IMR-90 (cell line): ENCODE results near the gene IRF6. TPM values are rescaled to one million over a fixed set of nuclear protein-coding genes. Genes with fewer than 3 reads are reported as not detected.
A peak's percentile ranks its signal among the peaks of the same experiment; 100 is the strongest.

Experiments
- ATAC-seq: fragments of 200-7000 bp; cut with Tn5 transposase; 2 replicates; pipeline ENCODE4 v1.9.1; 2020; ENCODE audit warnings: low read depth, mild to moderate bottlenecking, moderate library complexity
- BruUV-seq: library from RNA; stranded (reverse); fragments of 400-500 nt; replicated peaks from 2 replicates; lab custom pipeline; 2021; lab: Mats Ljungman, UMichigan
- CTCF ChIA-PET: fragments of 300-600 bp; formaldehyde crosslinking; extraction: SDS; loops from one replicate; lab custom pipeline; 2021; ENCODE audit warnings: antibody characterized with exemption; lab: Yijun Ruan, JAX
- POLR2A ChIA-PET: fragments of 300-600 bp; sonication (Branson Sonifier 250); formaldehyde crosslinking; loops from one replicate; lab custom pipeline; 2022; ENCODE audit warnings: antibody characterized with exemption; ENCODE audit not compliant: unreplicated experiment; lab: Charles Lee
- DNase-seq: peaks from one replicate; pipeline ENCODE4 v3.0.0; 2013
- H2AFZ ChIP-seq: replicated peaks from 2 replicates; pipeline ENCODE3; 2013; ENCODE audit warnings: low read length, mild to moderate bottlenecking; ENCODE audit not compliant: poor library complexity
- H2AK5ac ChIP-seq: 2 replicates; pipeline ENCODE4 v1.6.1; 2013; ENCODE audit warnings: low read depth, low read length, inconsistent platforms
- H2AK9ac ChIP-seq: replicated peaks from 2 replicates; pipeline ENCODE3; 2013; ENCODE audit warnings: mild to moderate bottlenecking, low read depth, low read length, moderate library complexity; ENCODE audit not compliant: poor library complexity
- H2BK120ac ChIP-seq: 2 replicates; pipeline ENCODE4 v1.6.1; 2013; ENCODE audit warnings: low read depth, low read length, inconsistent platforms
- H2BK15ac ChIP-seq: 3 replicates; pipeline ENCODE4 v1.6.1; 2013; ENCODE audit warnings: low read depth, low read length, inconsistent platforms
- H2BK20ac ChIP-seq: 2 replicates; pipeline ENCODE4 v1.6.1; 2013; ENCODE audit warnings: low read depth, mild to moderate bottlenecking, inconsistent platforms, low read length, moderate library complexity
- H2BK5ac ChIP-seq: 2 replicates; pipeline ENCODE4 v1.6.1; 2013; ENCODE audit warnings: mild to moderate bottlenecking, low read depth, low read length, inconsistent platforms; ENCODE audit not compliant: poor library complexity, severe bottlenecking
- H3K14ac ChIP-seq: replicated peaks from 2 replicates; pipeline ENCODE4 v1.6.1; 2013; ENCODE audit warnings: low read depth, low read length, inconsistent platforms
- H3K18ac ChIP-seq: 2 replicates; pipeline ENCODE4 v1.6.1; 2013; ENCODE audit warnings: low read depth, low read length, control low read depth
- H3K23ac ChIP-seq: 2 replicates; pipeline ENCODE4 v1.6.1; 2013; ENCODE audit warnings: low read depth, low read length, inconsistent platforms
- H3K27ac ChIP-seq: 2 replicates; pipeline ENCODE4 v1.5.1; 2013; ENCODE audit warnings: mild to moderate bottlenecking, control low read depth, low read length; ENCODE audit not compliant: insufficient read depth
- H3K27me3 ChIP-seq: 2 replicates; pipeline ENCODE4 v1.6.1; 2013; ENCODE audit warnings: low read length; ENCODE audit not compliant: control insufficient read depth, insufficient read depth
- H3K36me3 ChIP-seq: 2 replicates; pipeline ENCODE4 v1.6.1; 2013; ENCODE audit warnings: low read length, mixed read lengths; ENCODE audit not compliant: control insufficient read depth, insufficient read depth
- H3K4ac ChIP-seq: 2 replicates; pipeline ENCODE4 v1.6.1; 2013; ENCODE audit warnings: low read depth, low read length, inconsistent platforms
- H3K4me1 ChIP-seq: 2 replicates; pipeline ENCODE4 v1.6.1; 2013; ENCODE audit warnings: low read length, mixed read lengths; ENCODE audit not compliant: control insufficient read depth, insufficient read depth
- H3K4me2 ChIP-seq: 2 replicates; pipeline ENCODE4 v1.6.1; 2013; ENCODE audit warnings: low read depth, mild to moderate bottlenecking, control low read depth, low read length, moderate library complexity
- H3K4me3 ChIP-seq: 2 replicates; pipeline ENCODE4 v1.5.1; 2013; ENCODE audit warnings: low read depth, mild to moderate bottlenecking, control low read depth, low read length, moderate library complexity; ENCODE audit not compliant: insufficient read depth
- H3K56ac ChIP-seq: 2 replicates; pipeline ENCODE4 v1.6.1; 2013; ENCODE audit warnings: low read length, inconsistent platforms; ENCODE audit not compliant: insufficient read depth; ENCODE audit errors: extremely low read depth
- H3K79me1 ChIP-seq, 2 experiments: 2 replicates each; pipeline ENCODE4 v1.6.1; 2013; ENCODE audit warnings: low read length in 2 of 2, inconsistent platforms in 1 of 2, low read depth in 1 of 2
- H3K9ac ChIP-seq: 2 replicates; pipeline ENCODE4 v1.6.1; 2013; ENCODE audit warnings: low read depth, low read length, control low read depth
- H3K9me1 ChIP-seq: 2 replicates; pipeline ENCODE4 v1.6.1; 2013; ENCODE audit warnings: low read length, inconsistent platforms; ENCODE audit not compliant: insufficient read depth
- H3K9me3 ChIP-seq: 2 replicates; pipeline ENCODE4 v1.6.1; 2013; ENCODE audit warnings: low read length; ENCODE audit not compliant: control insufficient read depth, insufficient read depth
- H4K20me1 ChIP-seq: 2 replicates; pipeline ENCODE4 v1.6.1; 2013; ENCODE audit warnings: low read length, inconsistent platforms; ENCODE audit not compliant: insufficient read depth
- H4K5ac ChIP-seq: 2 replicates; pipeline ENCODE4 v1.6.1; 2013; ENCODE audit warnings: mild to moderate bottlenecking, low read depth, low read length, control low read depth
- H4K8ac ChIP-seq, 2 experiments: 2 replicates each; pipeline ENCODE4 v1.6.1; 2013; ENCODE audit warnings: low read depth in 2 of 2, low read length in 2 of 2, control low read depth in 1 of 2, inconsistent platforms in 1 of 2
- H4K91ac ChIP-seq: 2 replicates; pipeline ENCODE4 v1.6.1; 2013; ENCODE audit warnings: low read depth, low read length, inconsistent platforms; ENCODE audit not compliant: insufficient read depth
- BHLHE40 ChIP-seq: fragments of 150-350 bp; IDR thresholded peaks from 2 replicates; pipeline ENCODE4 v1.6.1; 2016; ENCODE audit warnings: mild to moderate bottlenecking, low read depth, low read length
- CEBPB ChIP-seq: IDR thresholded peaks from 2 replicates; pipeline ENCODE4 v1.6.1; 2012; ENCODE audit warnings: low read depth, low read length, improper control_type of control experiment
- CHD1 ChIP-seq: IDR thresholded peaks from 2 replicates; pipeline ENCODE4 v1.6.1; 2012; ENCODE audit warnings: low read depth, low read length, improper control_type of control experiment
- FOS ChIP-seq: fragments of 150-350 bp; IDR thresholded peaks from 2 replicates; pipeline ENCODE4 v1.6.1; 2016; ENCODE audit warnings: low read depth, low read length
- MAFK ChIP-seq: IDR thresholded peaks from 2 replicates; pipeline ENCODE4 v1.6.1; 2012; ENCODE audit warnings: low read depth, low read length, improper control_type of control experiment
- MAZ ChIP-seq: IDR thresholded peaks from 2 replicates; pipeline ENCODE4 v1.6.1; 2012; ENCODE audit warnings: low read depth, mild to moderate bottlenecking, low read length, improper control_type of control experiment, moderate library complexity, borderline replicate concordance
- MXI1 ChIP-seq: IDR thresholded peaks from 2 replicates; pipeline ENCODE4 v1.6.1; 2012; ENCODE audit warnings: low read depth, mild to moderate bottlenecking, low read length, moderate library complexity, borderline replicate concordance
- POLR2A ChIP-seq: IDR thresholded peaks from 2 replicates; pipeline ENCODE4 v1.6.1; 2012; ENCODE audit warnings: mild to moderate bottlenecking, low read depth, low read length
- RAD21 ChIP-seq: IDR thresholded peaks from 2 replicates; pipeline ENCODE4 v1.6.1; 2012; ENCODE audit warnings: low read length, improper control_type of control experiment
- RFX5 ChIP-seq: IDR thresholded peaks from 2 replicates; pipeline ENCODE4 v1.8.0; 2012; ENCODE audit warnings: low read depth, mild to moderate bottlenecking, low read length, moderate library complexity
- SMC3 ChIP-seq: fragments of 150-350 bp; IDR thresholded peaks from 2 replicates; pipeline ENCODE4 v1.6.1; 2016; ENCODE audit warnings: low read depth, mild to moderate bottlenecking, antibody characterized with exemption, low read length, moderate library complexity
- WGBS, 2 experiments: methylation state at CpG; one replicate each; pipeline versions ENCODE4 v1.1.5 to v1.1.7; 2013; ENCODE audit warnings: missing lambda C conversion rate in 2 of 2; ENCODE audit not compliant: insufficient read length in 1 of 2; ENCODE audit errors: extremely low coverage in 2 of 2; 5-methylcytosine and 5-hydroxymethylcytosine counted together
- dilution Hi-C: fragments of 300-500 bp; cut with HindIII; formaldehyde crosslinking; loops from one replicate; pipeline ENCODE4 v1.14.3; 2018; ENCODE audit warnings: low sequenced_read_pairs; ENCODE audit not compliant: unreplicated experiment
- in situ Hi-C: fragments of 300-500 bp; cut with MboI; formaldehyde crosslinking; loops from 3 replicates; pipeline ENCODE4 v1.14.3; 2019; ENCODE audit warnings: low sequenced_read_pairs, inconsistent platforms, mixed read lengths
- intact Hi-C: fragments of 100-400 bp; cut with micrococcal nuclease; formaldehyde crosslinking; loops from 2 replicates; pipeline ENCODE4 v1.10.0; 2022
- polyA plus RNA-seq, 3 experiments: library from polyadenylated mRNA; depleted of rRNA; stranded (reverse); fragments of >200 nt; gene quantifications; 2 replicates each; pipeline ENCODE4 v1.2.3, GENCODE V29; 2012; ENCODE audit warnings: low replicate concordance in 1 of 3
- total RNA-seq: library from RNA; depleted of rRNA; stranded (reverse); fragments of >200 nt; gene quantifications from 2 replicates; pipeline ENCODE4 v1.2.3, GENCODE V29; 2012
- TF ChIP-seq, protein P1 (sequence below): fragments of 150-350 bp; IDR thresholded peaks from 2 replicates; pipeline ENCODE4 v1.6.1; 2016; ENCODE audit warnings: low read depth, mild to moderate bottlenecking, low read length, moderate library complexity, borderline replicate concordance

Gene IRF6
- total and polyA plus RNA-seq, 2 of the 4 experiments (the other 2 are of a cell fraction) = 1.2 to 2.9 TPM

DNA sequence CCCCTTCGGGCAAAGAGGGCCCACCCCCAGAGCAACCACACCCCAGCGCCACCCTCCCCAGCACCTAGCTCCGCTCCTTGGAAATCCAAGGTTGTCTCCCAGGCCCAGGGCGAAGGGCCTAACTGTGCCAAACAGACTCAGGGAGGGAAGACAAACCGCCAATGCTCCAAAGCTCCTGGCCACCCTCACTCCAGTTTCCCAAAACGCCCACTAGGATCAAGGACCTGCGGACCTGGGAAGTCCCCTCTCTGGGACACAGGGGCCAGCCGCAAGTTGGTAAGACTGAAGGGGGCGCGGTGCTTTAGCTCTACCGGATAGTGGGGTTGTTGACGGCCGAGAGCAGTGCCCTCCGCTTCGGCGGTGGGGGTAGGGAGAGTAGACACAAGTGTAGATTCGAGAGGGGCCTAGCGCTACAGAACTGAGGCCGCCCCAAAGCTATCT, 581 bp downstream of the IRF6 start:
- TF ChIP-seq RFX5 (no peak), CHD1 (no peak), MXI1 (no peak), MAZ (no peak), RAD21 (no peak), SMC3 (no peak), BHLHE40 (no peak), CEBPB (no peak), FOS (no peak), POLR2A (no peak), MAFK (no peak)
- TF ChIP-seq, protein P1, sequence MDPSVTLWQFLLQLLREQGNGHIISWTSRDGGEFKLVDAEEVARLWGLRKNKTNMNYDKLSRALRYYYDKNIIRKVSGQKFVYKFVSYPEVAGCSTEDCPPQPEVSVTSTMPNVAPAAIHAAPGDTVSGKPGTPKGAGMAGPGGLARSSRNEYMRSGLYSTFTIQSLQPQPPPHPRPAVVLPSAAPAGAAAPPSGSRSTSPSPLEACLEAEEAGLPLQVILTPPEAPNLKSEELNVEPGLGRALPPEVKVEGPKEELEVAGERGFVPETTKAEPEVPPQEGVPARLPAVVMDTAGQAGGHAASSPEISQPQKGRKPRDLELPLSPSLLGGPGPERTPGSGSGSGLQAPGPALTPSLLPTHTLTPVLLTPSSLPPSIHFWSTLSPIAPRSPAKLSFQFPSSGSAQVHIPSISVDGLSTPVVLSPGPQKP = no peak
- Histone ChIP-seq H2AFZ (peak overlapping the region; percentile 88), H3K4me1 (peaks cover 5% of the 10 kb centered on the region; the same call in 1 of the 2 replicates), H3K9ac (no peak overlapping the region), H3K18ac (no peak overlapping the region), H2AK5ac (no peak overlapping the region), H2BK120ac (no peak overlapping the region), H3K4me2 (no peak overlapping the region), H3K27me3 (peaks cover 2% of the 10 kb centered on the region), H2BK5ac (no peak overlapping the region), H3K4me3 (no peak overlapping the region; the same call in 1 of the 2 replicates), H4K5ac (no peak overlapping the region), H2BK20ac (no peak overlapping the region), H4K91ac (no peak overlapping the region), H3K36me3 (no peaks in the 10 kb centered on the region), H2BK15ac (no peak overlapping the region), H3K9me1 (peaks cover 3% of the 10 kb centered on the region; the same call in 1 of the 2 replicates), H2AK9ac (no peak overlapping the region), H3K4ac (no peak overlapping the region), H3K56ac (no peak overlapping the region), H3K23ac (no peak overlapping the region), H3K14ac (no peak overlapping the region), H3K79me1 (no peaks in the 10 kb centered on the region), H3K27ac (no peak overlapping the region), H4K20me1 (no peaks in the 10 kb centered on the region), H4K8ac (no peak overlapping the region; a peak in 1 of 4 replicates), H3K9me3 (no peaks in the 10 kb centered on the region)
- no TSS peak for BruUV-seq
- in situ Hi-C loops (no loop called here), dilution Hi-C loops (loop anchor here (25.0 kb wide), 1 partner anchor 182 kb away; no protein-coding TSS in a partner anchor), intact Hi-C loops (no loop called here)
- ChIA-PET POLR2A (no interaction called here), CTCF (no interaction called here)
- ATAC-seq (no peak), DNase-seq (no peak)
- no CpG with 5 or more reads among the region's 19 CpGs for WGBS, 2 experiments
